NB4 (cell line): ENCODE measurements around the gene DIS3L2.

Experiments
- CTCF ChIP-seq: IDR thresholded peaks from one replicate; pipeline ENCODE4 v1.5.1; 2012; ENCODE audit warnings: low read depth, low read length
- MAX ChIP-seq: IDR thresholded peaks from 2 replicates; pipeline ENCODE4 v1.6.1; 2011; ENCODE audit warnings: low read depth, low read length
- MYC ChIP-seq: IDR thresholded peaks from 2 replicates; pipeline ENCODE4 v1.6.1; 2011; ENCODE audit warnings: low read depth, low read length
- POLR2A ChIP-seq: IDR thresholded peaks from 2 replicates; pipeline ENCODE4 v1.6.1; 2011; ENCODE audit warnings: mild to moderate bottlenecking; ENCODE audit not compliant: insufficient read length; ENCODE audit errors: extremely low read depth

- TF ChIP-seq POLR2A (no peak), CTCF (no peak), MYC (no peak), MAX (no peak)
These were observed 267.7 kb downstream of the DIS3L2 start for GRCh38 chr2:232228971-232229894.
